ENCODE data around the gene RNF144B. TPM values are rescaled to one million over a fixed set of nuclear protein-coding genes. Genes with fewer than 3 reads are reported as not detected.

RNF144B gene
- total and polyA plus RNA-seq, 2 experiments from 2014 or later: 4.2 to 9.0 TPM

DNA sequence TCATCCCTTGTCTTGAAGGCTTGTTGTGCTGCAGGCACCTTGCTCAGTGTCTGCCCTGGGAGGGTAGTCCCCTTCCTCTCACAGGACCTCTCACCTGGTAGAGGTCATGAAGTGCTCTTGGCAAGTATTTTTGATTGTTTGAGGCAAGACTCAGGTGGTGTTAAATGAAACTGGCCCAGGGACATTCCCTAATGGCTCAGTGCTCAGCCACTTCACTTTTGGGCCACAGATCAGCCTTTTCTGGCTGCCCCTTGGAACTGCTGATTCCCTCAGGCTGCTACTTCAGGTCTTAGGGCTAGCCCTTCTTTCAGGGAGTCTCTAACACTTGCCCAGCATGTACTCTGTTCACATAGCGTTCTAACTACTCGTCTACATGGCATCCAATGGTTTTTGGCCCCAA lies 111.3 kb downstream of the RNF144B start:
- DNase-seq (ENCODE audit: low spot score) (no peak), ATAC-seq (no peak)
- H3K4me2 ChIP-seq: no peak overlapping the region
- Mint-ChIP-seq H3K27ac (no peak overlapping the region), H3K9me3 (no peaks in the 10 kb centered on the region), H3K4me3 (no peak overlapping the region), H3K36me3 (ENCODE audit: low read depth) (no peaks in the 10 kb centered on the region), H3K27me3 (ENCODE audit: insufficient read depth, low read depth, poor library complexity) (peaks cover 6% of the 10 kb centered on the region), H3K4me1 (peaks cover 9% of the 10 kb centered on the region)
- H3K4me3 ChIP-seq: no peak overlapping the region
- no peaks in the 10 kb centered on the region for H3K79me2 ChIP-seq (replicated peaks; ENCODE audit: insufficient read depth)
- no peaks in the 10 kb centered on the region for H4K20me1 ChIP-seq (replicated peaks; ENCODE audit: insufficient read depth)
- TF ChIP-seq CREB1 (CRISPR knock-in tag; IDR thresholded peaks at IDR 0.05; ENCODE audit: low read depth): no peak
- TF ChIP-seq, protein P1, sequence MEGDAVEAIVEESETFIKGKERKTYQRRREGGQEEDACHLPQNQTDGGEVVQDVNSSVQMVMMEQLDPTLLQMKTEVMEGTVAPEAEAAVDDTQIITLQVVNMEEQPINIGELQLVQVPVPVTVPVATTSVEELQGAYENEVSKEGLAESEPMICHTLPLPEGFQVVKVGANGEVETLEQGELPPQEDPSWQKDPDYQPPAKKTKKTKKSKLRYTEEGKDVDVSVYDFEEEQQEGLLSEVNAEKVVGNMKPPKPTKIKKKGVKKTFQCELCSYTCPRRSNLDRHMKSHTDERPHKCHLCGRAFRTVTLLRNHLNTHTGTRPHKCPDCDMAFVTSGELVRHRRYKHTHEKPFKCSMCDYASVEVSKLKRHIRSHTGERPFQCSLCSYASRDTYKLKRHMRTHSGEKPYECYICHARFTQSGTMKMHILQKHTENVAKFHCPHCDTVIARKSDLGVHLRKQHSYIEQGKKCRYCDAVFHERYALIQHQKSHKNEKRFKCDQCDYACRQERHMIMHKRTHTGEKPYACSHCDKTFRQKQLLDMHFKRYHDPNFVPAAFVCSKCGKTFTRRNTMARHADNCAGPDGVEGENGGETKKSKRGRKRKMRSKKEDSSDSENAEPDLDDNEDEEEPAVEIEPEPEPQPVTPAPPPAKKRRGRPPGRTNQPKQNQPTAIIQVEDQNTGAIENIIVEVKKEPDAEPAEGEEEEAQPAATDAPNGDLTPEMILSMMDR (conservative IDR thresholded peaks at IDR 0.05; ENCODE audit: low read depth in 2 of 2): no peak
- TF ChIP-seq, protein P2, sequence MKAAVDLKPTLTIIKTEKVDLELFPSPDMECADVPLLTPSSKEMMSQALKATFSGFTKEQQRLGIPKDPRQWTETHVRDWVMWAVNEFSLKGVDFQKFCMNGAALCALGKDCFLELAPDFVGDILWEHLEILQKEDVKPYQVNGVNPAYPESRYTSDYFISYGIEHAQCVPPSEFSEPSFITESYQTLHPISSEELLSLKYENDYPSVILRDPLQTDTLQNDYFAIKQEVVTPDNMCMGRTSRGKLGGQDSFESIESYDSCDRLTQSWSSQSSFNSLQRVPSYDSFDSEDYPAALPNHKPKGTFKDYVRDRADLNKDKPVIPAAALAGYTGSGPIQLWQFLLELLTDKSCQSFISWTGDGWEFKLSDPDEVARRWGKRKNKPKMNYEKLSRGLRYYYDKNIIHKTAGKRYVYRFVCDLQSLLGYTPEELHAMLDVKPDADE (IDR thresholded peaks at IDR 0.05): no peak
- no peak for TF ChIP-seq POLR2AphosphoS5 (IDR thresholded peaks at IDR 0.05; ENCODE audit: low read depth)
- no peak for TF ChIP-seq NANOG (IDR thresholded peaks at IDR 0.05; ENCODE audit: borderline replicate concordance)
- no peak for TF ChIP-seq STAT1 (IDR thresholded peaks at IDR 0.05; ENCODE audit: unreplicated experiment)
- TF ChIP-seq, protein P3, sequence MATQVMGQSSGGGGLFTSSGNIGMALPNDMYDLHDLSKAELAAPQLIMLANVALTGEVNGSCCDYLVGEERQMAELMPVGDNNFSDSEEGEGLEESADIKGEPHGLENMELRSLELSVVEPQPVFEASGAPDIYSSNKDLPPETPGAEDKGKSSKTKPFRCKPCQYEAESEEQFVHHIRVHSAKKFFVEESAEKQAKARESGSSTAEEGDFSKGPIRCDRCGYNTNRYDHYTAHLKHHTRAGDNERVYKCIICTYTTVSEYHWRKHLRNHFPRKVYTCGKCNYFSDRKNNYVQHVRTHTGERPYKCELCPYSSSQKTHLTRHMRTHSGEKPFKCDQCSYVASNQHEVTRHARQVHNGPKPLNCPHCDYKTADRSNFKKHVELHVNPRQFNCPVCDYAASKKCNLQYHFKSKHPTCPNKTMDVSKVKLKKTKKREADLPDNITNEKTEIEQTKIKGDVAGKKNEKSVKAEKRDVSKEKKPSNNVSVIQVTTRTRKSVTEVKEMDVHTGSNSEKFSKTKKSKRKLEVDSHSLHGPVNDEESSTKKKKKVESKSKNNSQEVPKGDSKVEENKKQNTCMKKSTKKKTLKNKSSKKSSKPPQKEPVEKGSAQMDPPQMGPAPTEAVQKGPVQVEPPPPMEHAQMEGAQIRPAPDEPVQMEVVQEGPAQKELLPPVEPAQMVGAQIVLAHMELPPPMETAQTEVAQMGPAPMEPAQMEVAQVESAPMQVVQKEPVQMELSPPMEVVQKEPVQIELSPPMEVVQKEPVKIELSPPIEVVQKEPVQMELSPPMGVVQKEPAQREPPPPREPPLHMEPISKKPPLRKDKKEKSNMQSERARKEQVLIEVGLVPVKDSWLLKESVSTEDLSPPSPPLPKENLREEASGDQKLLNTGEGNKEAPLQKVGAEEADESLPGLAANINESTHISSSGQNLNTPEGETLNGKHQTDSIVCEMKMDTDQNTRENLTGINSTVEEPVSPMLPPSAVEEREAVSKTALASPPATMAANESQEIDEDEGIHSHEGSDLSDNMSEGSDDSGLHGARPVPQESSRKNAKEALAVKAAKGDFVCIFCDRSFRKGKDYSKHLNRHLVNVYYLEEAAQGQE (IDR thresholded peaks at IDR 0.05; ENCODE audit: unreplicated experiment): no peak
- TF ChIP-seq, protein P4, sequence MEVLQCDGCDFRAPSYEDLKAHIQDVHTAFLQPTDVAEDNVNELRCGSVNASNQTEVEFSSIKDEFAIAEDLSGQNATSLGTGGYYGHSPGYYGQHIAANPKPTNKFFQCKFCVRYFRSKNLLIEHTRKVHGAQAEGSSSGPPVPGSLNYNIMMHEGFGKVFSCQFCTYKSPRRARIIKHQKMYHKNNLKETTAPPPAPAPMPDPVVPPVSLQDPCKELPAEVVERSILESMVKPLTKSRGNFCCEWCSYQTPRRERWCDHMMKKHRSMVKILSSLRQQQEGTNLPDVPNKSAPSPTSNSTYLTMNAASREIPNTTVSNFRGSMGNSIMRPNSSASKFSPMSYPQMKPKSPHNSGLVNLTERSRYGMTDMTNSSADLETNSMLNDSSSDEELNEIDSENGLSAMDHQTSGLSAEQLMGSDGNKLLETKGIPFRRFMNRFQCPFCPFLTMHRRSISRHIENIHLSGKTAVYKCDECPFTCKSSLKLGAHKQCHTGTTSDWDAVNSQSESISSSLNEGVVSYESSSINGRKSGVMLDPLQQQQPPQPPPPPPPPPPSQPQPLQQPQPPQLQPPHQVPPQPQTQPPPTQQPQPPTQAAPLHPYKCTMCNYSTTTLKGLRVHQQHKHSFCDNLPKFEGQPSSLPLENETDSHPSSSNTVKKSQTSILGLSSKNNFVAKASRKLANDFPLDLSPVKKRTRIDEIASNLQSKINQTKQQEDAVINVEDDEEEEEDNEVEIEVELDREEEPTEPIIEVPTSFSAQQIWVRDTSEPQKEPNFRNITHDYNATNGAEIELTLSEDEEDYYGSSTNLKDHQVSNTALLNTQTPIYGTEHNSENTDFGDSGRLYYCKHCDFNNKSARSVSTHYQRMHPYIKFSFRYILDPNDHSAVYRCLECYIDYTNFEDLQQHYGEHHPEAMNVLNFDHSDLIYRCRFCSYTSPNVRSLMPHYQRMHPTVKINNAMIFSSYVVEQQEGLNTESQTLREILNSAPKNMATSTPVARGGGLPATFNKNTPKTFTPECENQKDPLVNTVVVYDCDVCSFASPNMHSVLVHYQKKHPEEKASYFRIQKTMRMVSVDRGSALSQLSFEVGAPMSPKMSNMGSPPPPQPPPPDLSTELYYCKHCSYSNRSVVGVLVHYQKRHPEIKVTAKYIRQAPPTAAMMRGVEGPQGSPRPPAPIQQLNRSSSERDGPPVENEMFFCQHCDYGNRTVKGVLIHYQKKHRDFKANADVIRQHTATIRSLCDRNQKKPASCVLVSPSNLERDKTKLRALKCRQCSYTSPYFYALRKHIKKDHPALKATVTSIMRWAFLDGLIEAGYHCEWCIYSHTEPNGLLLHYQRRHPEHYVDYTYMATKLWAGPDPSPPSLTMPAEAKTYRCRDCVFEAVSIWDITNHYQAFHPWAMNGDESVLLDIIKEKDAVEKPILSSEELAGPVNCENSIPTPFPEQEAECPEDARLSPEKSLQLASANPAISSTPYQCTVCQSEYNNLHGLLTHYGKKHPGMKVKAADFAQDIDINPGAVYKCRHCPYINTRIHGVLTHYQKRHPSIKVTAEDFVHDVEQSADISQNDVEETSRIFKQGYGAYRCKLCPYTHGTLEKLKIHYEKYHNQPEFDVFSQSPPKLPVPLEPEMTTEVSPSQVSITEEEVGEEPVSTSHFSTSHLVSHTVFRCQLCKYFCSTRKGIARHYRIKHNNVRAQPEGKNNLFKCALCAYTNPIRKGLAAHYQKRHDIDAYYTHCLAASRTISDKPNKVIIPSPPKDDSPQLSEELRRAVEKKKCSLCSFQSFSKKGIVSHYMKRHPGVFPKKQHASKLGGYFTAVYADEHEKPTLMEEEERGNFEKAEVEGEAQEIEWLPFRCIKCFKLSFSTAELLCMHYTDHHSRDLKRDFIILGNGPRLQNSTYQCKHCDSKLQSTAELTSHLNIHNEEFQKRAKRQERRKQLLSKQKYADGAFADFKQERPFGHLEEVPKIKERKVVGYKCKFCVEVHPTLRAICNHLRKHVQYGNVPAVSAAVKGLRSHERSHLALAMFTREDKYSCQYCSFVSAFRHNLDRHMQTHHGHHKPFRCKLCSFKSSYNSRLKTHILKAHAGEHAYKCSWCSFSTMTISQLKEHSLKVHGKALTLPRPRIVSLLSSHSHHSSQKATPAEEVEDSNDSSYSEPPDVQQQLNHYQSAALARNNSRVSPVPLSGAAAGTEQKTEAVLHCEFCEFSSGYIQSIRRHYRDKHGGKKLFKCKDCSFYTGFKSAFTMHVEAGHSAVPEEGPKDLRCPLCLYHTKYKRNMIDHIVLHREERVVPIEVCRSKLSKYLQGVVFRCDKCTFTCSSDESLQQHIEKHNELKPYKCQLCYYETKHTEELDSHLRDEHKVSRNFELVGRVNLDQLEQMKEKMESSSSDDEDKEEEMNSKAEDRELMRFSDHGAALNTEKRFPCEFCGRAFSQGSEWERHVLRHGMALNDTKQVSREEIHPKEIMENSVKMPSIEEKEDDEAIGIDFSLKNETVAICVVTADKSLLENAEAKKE (CRISPR knock-in tag; IDR thresholded peaks at IDR 0.05): no peak
- no peak for TF ChIP-seq ZNF114 (CRISPR knock-in tag; IDR thresholded peaks at IDR 0.05)
- TF ChIP-seq JUNB (IDR thresholded peaks at IDR 0.05; ENCODE audit: unreplicated experiment): no peak
- TF ChIP-seq EZH2 (IDR thresholded peaks at IDR 0.05; ENCODE audit: low read depth, unreplicated experiment): no peak
- TF ChIP-seq EZH2phosphoT487 (IDR thresholded peaks at IDR 0.05; ENCODE audit: unreplicated experiment): no peak
- TF ChIP-seq ZNF331 (CRISPR knock-in tag; IDR thresholded peaks at IDR 0.05; ENCODE audit: low read depth): no peak
- no peaks in the 10 kb centered on the region for H3K27me3 ChIP-seq (ENCODE audit: insufficient read depth)
- H3K4me1 ChIP-seq (ENCODE audit: insufficient read depth): no peaks in the 10 kb centered on the region
- no peaks in the 10 kb centered on the region for H3K36me3 ChIP-seq (ENCODE audit: insufficient read depth)
- H3K27ac ChIP-seq (ENCODE audit: low read depth): no peak overlapping the region
- H3K9me2 ChIP-seq (ENCODE audit: insufficient read depth): no peaks in the 10 kb centered on the region
- no peak overlapping the region for H2AFZ ChIP-seq
- H3F3A ChIP-seq (replicated peaks; ENCODE audit: low read depth): no peaks in the 10 kb centered on the region
